ENCODE results near the gene LTBP2.

DNA sequence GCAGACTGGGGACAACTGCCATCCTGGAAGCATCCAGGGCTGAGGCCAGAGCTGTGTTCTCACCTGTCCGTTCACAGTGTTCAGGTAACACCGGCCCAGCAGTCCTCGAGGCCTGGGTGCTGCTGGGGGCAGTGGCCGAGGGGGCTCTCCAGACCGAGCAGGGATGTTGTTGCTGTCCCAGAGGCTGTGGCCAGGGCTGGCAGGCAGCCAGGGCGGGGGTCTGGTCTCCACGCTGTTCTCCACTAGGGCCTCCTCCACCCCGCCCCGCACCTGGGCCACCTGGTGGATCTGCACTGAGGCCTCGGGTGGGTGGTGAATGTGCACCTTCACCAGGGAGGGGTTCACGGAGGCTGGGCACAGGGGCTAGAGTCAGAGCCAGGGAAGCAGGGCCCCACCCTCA is 61.0 kb downstream of the LTBP2 start:
- TF ChIP-seq POLR2AphosphoS5 (IDR thresholded peaks at IDR 0.05) (no peak), EP300 (IDR thresholded peaks at IDR 0.05) (no peak)
- TF ChIP-seq, protein P1, sequence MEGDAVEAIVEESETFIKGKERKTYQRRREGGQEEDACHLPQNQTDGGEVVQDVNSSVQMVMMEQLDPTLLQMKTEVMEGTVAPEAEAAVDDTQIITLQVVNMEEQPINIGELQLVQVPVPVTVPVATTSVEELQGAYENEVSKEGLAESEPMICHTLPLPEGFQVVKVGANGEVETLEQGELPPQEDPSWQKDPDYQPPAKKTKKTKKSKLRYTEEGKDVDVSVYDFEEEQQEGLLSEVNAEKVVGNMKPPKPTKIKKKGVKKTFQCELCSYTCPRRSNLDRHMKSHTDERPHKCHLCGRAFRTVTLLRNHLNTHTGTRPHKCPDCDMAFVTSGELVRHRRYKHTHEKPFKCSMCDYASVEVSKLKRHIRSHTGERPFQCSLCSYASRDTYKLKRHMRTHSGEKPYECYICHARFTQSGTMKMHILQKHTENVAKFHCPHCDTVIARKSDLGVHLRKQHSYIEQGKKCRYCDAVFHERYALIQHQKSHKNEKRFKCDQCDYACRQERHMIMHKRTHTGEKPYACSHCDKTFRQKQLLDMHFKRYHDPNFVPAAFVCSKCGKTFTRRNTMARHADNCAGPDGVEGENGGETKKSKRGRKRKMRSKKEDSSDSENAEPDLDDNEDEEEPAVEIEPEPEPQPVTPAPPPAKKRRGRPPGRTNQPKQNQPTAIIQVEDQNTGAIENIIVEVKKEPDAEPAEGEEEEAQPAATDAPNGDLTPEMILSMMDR (IDR thresholded peaks at IDR 0.05) = no peak

All from sigmoid colon (tissue), 4 donors.